ENCODE measurements around the gene RRAS2. TPM values are rescaled to one million over a fixed set of nuclear protein-coding genes. Genes with fewer than 3 reads are reported as not detected.

Gene RRAS2
- total RNA-seq, 3 donors from 2014 or later, result 49.2 to 56.9 (median 53.8) TPM

GRCh38 chr11:14240221-14240620 is 118.8 kb downstream of the RRAS2 start:
- Mint-ChIP-seq H3K36me3 (ENCODE audit: insufficient read depth) (no peaks in the 10 kb centered on the region), H3K9me3 (no peaks in the 10 kb centered on the region), H3K4me3 (no peak overlapping the region), H3K4me1 (ENCODE audit: low read depth) (peaks cover 10% of the 10 kb centered on the region), H3K27me3 (ENCODE audit: low read depth) (peaks cover 6% of the 10 kb centered on the region)
- no peak for ATAC-seq
- DNase-seq, result no peak

GRCh38 chr11:14237444-14237961 is 121.5 kb downstream of the RRAS2 start:
- no peak for DNase-seq
- Mint-ChIP-seq H3K27me3 (ENCODE audit: low read depth) (peaks cover 9% of the 10 kb centered on the region), H3K4me1 (ENCODE audit: low read depth) (peaks cover 10% of the 10 kb centered on the region), H3K9me3 (no peaks in the 10 kb centered on the region), H3K36me3 (ENCODE audit: insufficient read depth) (no peaks in the 10 kb centered on the region), H3K4me3 (no peak overlapping the region)
- ATAC-seq, result no peak

GRCh38 chr11:14235701-14236100 is 123.3 kb downstream of the RRAS2 start:
- peaks cover 10% of the 10 kb centered on the region for H3K4me1 Mint-ChIP-seq (ENCODE audit: low read depth)
- no peak for DNase-seq
- no peaks in the 10 kb centered on the region for H3K9me3 Mint-ChIP-seq
- H3K4me3 Mint-ChIP-seq, result no peak overlapping the region
- H3K36me3 Mint-ChIP-seq (ENCODE audit: insufficient read depth), result no peaks in the 10 kb centered on the region
- no peak for ATAC-seq
- peaks cover 11% of the 10 kb centered on the region for H3K27me3 Mint-ChIP-seq (ENCODE audit: low read depth)

- Mint-ChIP-seq H3K4me1 (ENCODE audit: low read depth) (peaks cover 10% of the 10 kb centered on the region), H3K36me3 (ENCODE audit: insufficient read depth) (no peaks in the 10 kb centered on the region), H3K27me3 (ENCODE audit: low read depth) (peaks cover 11% of the 10 kb centered on the region), H3K4me3 (no peak overlapping the region), H3K9me3 (no peaks in the 10 kb centered on the region)
- DNase-seq, result no peak
- ATAC-seq, result no peak
These were observed 124.5 kb downstream of the RRAS2 start for GRCh38 chr11:14234446-14234845.

- H3K36me3 Mint-ChIP-seq (ENCODE audit: insufficient read depth), result no peaks in the 10 kb centered on the region
- peaks cover 10% of the 10 kb centered on the region for H3K4me1 Mint-ChIP-seq (ENCODE audit: low read depth)
- peaks cover 11% of the 10 kb centered on the region for H3K27me3 Mint-ChIP-seq (ENCODE audit: low read depth)
- H3K4me3 Mint-ChIP-seq, result no peak overlapping the region
- no peaks in the 10 kb centered on the region for H3K9me3 Mint-ChIP-seq
- ATAC-seq, result no peak
- no peak for DNase-seq
These were observed 126.3 kb downstream of the RRAS2 start for GRCh38 chr11:14232652-14233051.

- no peak for ATAC-seq
- H3K4me1 Mint-ChIP-seq (ENCODE audit: low read depth), result no peaks in the 10 kb centered on the region
- H3K36me3 Mint-ChIP-seq (ENCODE audit: insufficient read depth), result no peaks in the 10 kb centered on the region
- peaks cover 5% of the 10 kb centered on the region for H3K27me3 Mint-ChIP-seq (ENCODE audit: low read depth)
- H3K9me3 Mint-ChIP-seq, result peaks cover 3% of the 10 kb centered on the region
- DNase-seq, result no peak
- H3K4me3 Mint-ChIP-seq, result no peak overlapping the region
These were observed 128.6 kb downstream of the RRAS2 start for GRCh38 chr11:14230407-14230806.

GRCh38 chr11:14229472-14229871 is 129.5 kb downstream of the RRAS2 start:
- H3K36me3 Mint-ChIP-seq (ENCODE audit: insufficient read depth), result no peaks in the 10 kb centered on the region
- ATAC-seq (no peak), DNase-seq (no peak)
- H3K4me3 Mint-ChIP-seq, result no peak overlapping the region
- H3K27me3 Mint-ChIP-seq (ENCODE audit: low read depth), result peaks cover 5% of the 10 kb centered on the region
- H3K9me3 Mint-ChIP-seq, result peaks cover 3% of the 10 kb centered on the region
- H3K4me1 Mint-ChIP-seq (ENCODE audit: low read depth), result no peaks in the 10 kb centered on the region

GRCh38 chr11:14228356-14228755 is 130.6 kb downstream of the RRAS2 start:
- DNase-seq (no peak), ATAC-seq (no peak)
- Mint-ChIP-seq H3K27me3 (ENCODE audit: low read depth) (peaks cover 5% of the 10 kb centered on the region), H3K36me3 (ENCODE audit: insufficient read depth) (no peaks in the 10 kb centered on the region), H3K4me3 (no peak overlapping the region), H3K4me1 (ENCODE audit: low read depth) (peaks cover 3% of the 10 kb centered on the region), H3K9me3 (peaks cover 3% of the 10 kb centered on the region)

Other genes starting within 250 kb of the RRAS2 start
- gene COPB1, start 140.6 kb upstream of the RRAS2 start, total RNA-seq, result 100 to 1,000 TPM; 102 to 123 (median 104) TPM
- 100 to 1,000 TPM; 371 to 419 (median 397) TPM for gene PSMA1, start 161.2 kb upstream of the RRAS2 start, total RNA-seq

All from activated T-cell treated with anti-CD3 and anti-CD28 coated beads, Interleukin-2, amount 50 U/mL, for 4 hours (primary cell).